Mesendoderm (in vitro differentiated cells): Measurements from ENCODE around the gene CLDN1.

Experiments used
- DNase-seq: peaks from one replicate; pipeline ENCODE4 v3.0.0; 2013
- H2AK5ac ChIP-seq: 2 replicates; pipeline ENCODE4 v1.6.1; 2013; ENCODE audit warnings: low read length, inconsistent platforms
- H2BK120ac ChIP-seq: 2 replicates; pipeline ENCODE4 v1.6.1; 2013; ENCODE audit warnings: low read depth, mild to moderate bottlenecking, low read length, moderate library complexity, mixed read lengths
- H2BK15ac ChIP-seq: replicated peaks from 2 replicates; pipeline ENCODE4 v1.6.1; 2013; ENCODE audit warnings: low read depth, mild to moderate bottlenecking, moderate library complexity
- H2BK5ac ChIP-seq: 2 replicates; pipeline ENCODE4 v1.6.1; 2013; ENCODE audit warnings: low read length, inconsistent platforms
- H3K18ac ChIP-seq: 2 replicates; pipeline ENCODE4 v1.6.1; 2013; ENCODE audit warnings: mild to moderate bottlenecking, low read length, mixed read lengths
- H3K23ac ChIP-seq: one replicate; pipeline ENCODE4 v1.6.1; 2013; ENCODE audit warnings: low read length
- H3K27ac ChIP-seq: 2 replicates; pipeline ENCODE4 v1.5.1; 2013; ENCODE audit warnings: low read depth, mild to moderate bottlenecking, inconsistent platforms, low read length, moderate library complexity
- H3K27me3 ChIP-seq: 2 replicates; pipeline ENCODE4 v1.6.1; 2013; ENCODE audit warnings: low read length, control low read depth, mild to moderate bottlenecking, inconsistent platforms; ENCODE audit not compliant: insufficient read depth, poor library complexity
- H3K36me3 ChIP-seq: 2 replicates; pipeline ENCODE4 v1.6.1; 2013; ENCODE audit warnings: low read length, inconsistent platforms; ENCODE audit not compliant: control insufficient read depth, insufficient read depth
- H3K4ac ChIP-seq: one replicate; pipeline ENCODE4 v1.6.1; 2013; ENCODE audit warnings: low read depth, mild to moderate bottlenecking, low read length, moderate library complexity
- H3K4me1 ChIP-seq: 2 replicates; pipeline ENCODE4 v1.6.1; 2013; ENCODE audit warnings: low read depth, low read length, inconsistent platforms; ENCODE audit not compliant: control insufficient read depth
- H3K4me2 ChIP-seq: 2 replicates; pipeline ENCODE4 v1.6.1; 2013; ENCODE audit warnings: low read length
- H3K4me3 ChIP-seq: 2 replicates; pipeline ENCODE4 v1.5.1; 2013; ENCODE audit warnings: mild to moderate bottlenecking, low read length
- H3K56ac ChIP-seq: one replicate; pipeline ENCODE4 v1.6.1; 2013; ENCODE audit warnings: low read length
- H3K79me1 ChIP-seq: 2 replicates; pipeline ENCODE4 v1.6.1; 2013; ENCODE audit warnings: low read length, inconsistent platforms
- H3K79me2 ChIP-seq: 2 replicates; pipeline ENCODE4 v1.6.1; 2013; ENCODE audit warnings: mild to moderate bottlenecking, low read length; ENCODE audit not compliant: control insufficient read depth, insufficient read depth
- H3K9ac ChIP-seq: 2 replicates; pipeline ENCODE4 v1.6.1; 2013; ENCODE audit warnings: low read length, inconsistent platforms
- H4K5ac ChIP-seq: one replicate; pipeline ENCODE4 v1.6.1; 2013; ENCODE audit warnings: low read length
- H4K8ac ChIP-seq: one replicate; pipeline ENCODE4 v1.6.1; 2013; ENCODE audit warnings: low read depth, mild to moderate bottlenecking, control low read depth, low read length, moderate library complexity
- WGBS: extraction: QIAGEN DNeasy Blood & Tissue Kit; methylation state at CpG from one replicate; pipeline ENCODE4 v1.1.7; 2013; ENCODE audit warnings: low lambda C conversion rate, missing lambda C conversion rate; ENCODE audit not compliant: insufficient coverage; ENCODE audit errors: extremely low coverage; 5-methylcytosine and 5-hydroxymethylcytosine counted together

The CLDN1 gene

GRCh38 chr3:190366133-190366532 is 43.9 kb upstream of the CLDN1 start:
- Histone ChIP-seq H2BK15ac (no peak overlapping the region), H3K4me1 (no peaks in the 10 kb centered on the region)

GRCh38 chr3:190362258-190362657 is 40.0 kb upstream of the CLDN1 start:
- Histone ChIP-seq H4K8ac (no peak overlapping the region), H3K36me3 (no peaks in the 10 kb centered on the region)

More at GRCh38 chr3:190366133-190366532, 43.9 kb upstream of the CLDN1 start:
- Histone ChIP-seq H2BK5ac (no peak overlapping the region), H2BK120ac (no peak overlapping the region), H3K4me3 (no peak overlapping the region), H3K79me2 (no peaks in the 10 kb centered on the region), H3K18ac (no peak overlapping the region), H3K56ac (no peak overlapping the region), H3K9ac (no peak overlapping the region), H4K5ac (no peak overlapping the region), H4K8ac (no peak overlapping the region), H2AK5ac (no peak overlapping the region), H3K79me1 (no peaks in the 10 kb centered on the region), H3K23ac (no peak overlapping the region), H3K4ac (no peak overlapping the region), H3K27me3 (no peaks in the 10 kb centered on the region), H3K27ac (no peak overlapping the region), H3K4me2 (no peak overlapping the region), H3K36me3 (no peaks in the 10 kb centered on the region)
- DNase-seq = peak; percentile 30
- WGBS = no CpG with 5 or more reads among the region's 2 CpGs

GRCh38 chr3:190361791-190362190 is 39.5 kb upstream of the CLDN1 start:
- no peaks in the 10 kb centered on the region for H3K36me3 ChIP-seq
- no peaks in the 10 kb centered on the region for H3K4me1 ChIP-seq
- H3K56ac ChIP-seq = no peak overlapping the region
- H2AK5ac ChIP-seq = no peak overlapping the region
- no peak overlapping the region for H3K4ac ChIP-seq
- no peak overlapping the region for H3K4me3 ChIP-seq
- H3K18ac ChIP-seq = no peak overlapping the region
- no peak overlapping the region for H3K9ac ChIP-seq
- no peaks in the 10 kb centered on the region for H3K79me2 ChIP-seq
- H2BK120ac ChIP-seq = no peak overlapping the region
- no peak for DNase-seq
- no peak overlapping the region for H3K4me2 ChIP-seq
- no peaks in the 10 kb centered on the region for H3K79me1 ChIP-seq
- no CpG with 5 or more reads among the region's 1 CpG for WGBS
- no peak overlapping the region for H2BK15ac ChIP-seq
- no peak overlapping the region for H4K8ac ChIP-seq
- no peaks in the 10 kb centered on the region for H3K27me3 ChIP-seq
- H4K5ac ChIP-seq = no peak overlapping the region
- H3K27ac ChIP-seq = no peak overlapping the region
- H3K23ac ChIP-seq = no peak overlapping the region
- no peak overlapping the region for H2BK5ac ChIP-seq

More at GRCh38 chr3:190362258-190362657, 40.0 kb upstream of the CLDN1 start:
- H2BK5ac ChIP-seq = no peak overlapping the region
- H3K79me2 ChIP-seq = no peaks in the 10 kb centered on the region
- no peak overlapping the region for H2BK120ac ChIP-seq
- H2AK5ac ChIP-seq = no peak overlapping the region
- no peak overlapping the region for H3K18ac ChIP-seq
- H3K4me1 ChIP-seq = no peaks in the 10 kb centered on the region
- H3K4me2 ChIP-seq = no peak overlapping the region
- WGBS = no CpG with 5 or more reads among the region's 9 CpGs
- H3K4me3 ChIP-seq = no peak overlapping the region
- peak; percentile 30 for DNase-seq
- H3K4ac ChIP-seq = no peak overlapping the region
- no peaks in the 10 kb centered on the region for H3K27me3 ChIP-seq
- H3K56ac ChIP-seq = no peak overlapping the region
- H2BK15ac ChIP-seq = no peak overlapping the region
- H4K5ac ChIP-seq = no peak overlapping the region
- H3K79me1 ChIP-seq = no peaks in the 10 kb centered on the region
- no peak overlapping the region for H3K9ac ChIP-seq
- no peak overlapping the region for H3K27ac ChIP-seq
- no peak overlapping the region for H3K23ac ChIP-seq

- H4K8ac ChIP-seq = no peak overlapping the region
- WGBS = no CpG with 5 or more reads among the region's 2 CpGs
- H2BK5ac ChIP-seq = no peak overlapping the region
- H3K4me3 ChIP-seq = no peak overlapping the region
- H3K4ac ChIP-seq = no peak overlapping the region
- no peak overlapping the region for H3K9ac ChIP-seq
- no peak overlapping the region for H3K56ac ChIP-seq
- H4K5ac ChIP-seq = no peak overlapping the region
- no peak overlapping the region for H2BK15ac ChIP-seq
- H3K4me1 ChIP-seq = no peaks in the 10 kb centered on the region
- no peaks in the 10 kb centered on the region for H3K27me3 ChIP-seq
- no peak overlapping the region for H3K23ac ChIP-seq
- no peaks in the 10 kb centered on the region for H3K79me2 ChIP-seq
- H3K4me2 ChIP-seq = no peak overlapping the region
- H3K27ac ChIP-seq = no peak overlapping the region
- no peak for DNase-seq
- H3K79me1 ChIP-seq = no peaks in the 10 kb centered on the region
- no peak overlapping the region for H2AK5ac ChIP-seq
- no peak overlapping the region for H2BK120ac ChIP-seq
- no peak overlapping the region for H3K18ac ChIP-seq
- H3K36me3 ChIP-seq = no peaks in the 10 kb centered on the region
These were observed 38.0 kb upstream of the CLDN1 start for GRCh38 chr3:190360228-190360627.

- no CpG with 5 or more reads among the region's 2 CpGs for WGBS
- Histone ChIP-seq H3K9ac (no peak overlapping the region), H3K18ac (no peak overlapping the region), H2AK5ac (no peak overlapping the region), H3K23ac (no peak overlapping the region), H4K5ac (no peak overlapping the region), H3K4ac (no peak overlapping the region), H3K4me3 (no peak overlapping the region), H3K79me2 (no peaks in the 10 kb centered on the region), H3K79me1 (no peaks in the 10 kb centered on the region), H2BK15ac (no peak overlapping the region), H2BK120ac (no peak overlapping the region), H3K56ac (no peak overlapping the region), H3K27ac (no peak overlapping the region), H2BK5ac (no peak overlapping the region), H3K4me2 (no peak overlapping the region), H3K36me3 (no peaks in the 10 kb centered on the region), H3K4me1 (no peaks in the 10 kb centered on the region), H4K8ac (no peak overlapping the region), H3K27me3 (no peaks in the 10 kb centered on the region)
- no peak for DNase-seq
These were observed 37.6 kb upstream of the CLDN1 start for GRCh38 chr3:190359813-190360212.

- H3K4ac ChIP-seq = no peak overlapping the region
- WGBS = no CpG with 5 or more reads among the region's 2 CpGs
These were observed 35.2 kb upstream of the CLDN1 start for GRCh38 chr3:190357468-190357867.

More at GRCh38 chr3:190357468-190357867, 35.2 kb upstream of the CLDN1 start:
- no peak overlapping the region for H4K8ac ChIP-seq
- no peak overlapping the region for H3K23ac ChIP-seq
- H3K79me2 ChIP-seq = no peaks in the 10 kb centered on the region
- H3K4me1 ChIP-seq = no peaks in the 10 kb centered on the region
- no peak overlapping the region for H2BK5ac ChIP-seq
- no peaks in the 10 kb centered on the region for H3K36me3 ChIP-seq
- H3K9ac ChIP-seq = no peak overlapping the region
- H3K56ac ChIP-seq = no peak overlapping the region
- no peak overlapping the region for H3K4me3 ChIP-seq
- H3K18ac ChIP-seq = no peak overlapping the region
- no peak for DNase-seq
- no peak overlapping the region for H3K4me2 ChIP-seq
- H3K27me3 ChIP-seq = no peaks in the 10 kb centered on the region
- H2BK15ac ChIP-seq = no peak overlapping the region
- H3K79me1 ChIP-seq = no peaks in the 10 kb centered on the region
- H4K5ac ChIP-seq = no peak overlapping the region
- H3K27ac ChIP-seq = no peak overlapping the region
- H2AK5ac ChIP-seq = no peak overlapping the region
- H2BK120ac ChIP-seq = no peak overlapping the region
